ENCODE results near the gene AHSG. TPM values are rescaled to one million over a fixed set of nuclear protein-coding genes. Genes with fewer than 3 reads are reported as not detected.

Gene AHSG
- total and polyA plus RNA-seq, 4 donors = 0.03 to 0.92 (median 0.20) TPM; not detected in 1

DNA sequence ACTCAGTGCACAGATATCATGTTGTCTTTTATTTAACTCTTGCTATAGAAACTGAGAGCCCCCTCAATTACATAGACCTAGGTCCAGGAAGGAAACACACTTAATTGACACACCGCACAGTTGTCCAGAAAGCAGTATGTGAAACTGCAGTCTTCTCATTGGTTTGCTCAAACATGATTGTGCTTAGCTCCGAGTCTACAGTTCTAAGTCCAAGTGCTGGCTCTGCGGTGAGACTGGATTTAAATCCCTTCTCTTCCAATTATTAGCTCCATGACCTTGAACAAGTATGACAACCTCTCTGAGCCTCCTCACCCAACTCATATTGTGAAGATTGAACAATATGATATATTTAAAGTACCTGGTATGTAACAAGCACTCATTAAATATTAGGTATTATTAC, 19.0 kb upstream of the AHSG start:
- Histone ChIP-seq H3K27me3 (ENCODE audit: control insufficient read depth in 3 of 3, insufficient read depth in 3 of 3, low read length in 2 of 3) (no peaks in the 10 kb centered on the region), H3K4me1 (ENCODE audit: control insufficient read depth in 5 of 5, insufficient read depth in 5 of 5, low read length in 5 of 5) (peaks cover 0 to 2% (median 0%) of the 10 kb centered on the region in 5 donors), H3K27ac (ENCODE audit: low read depth in 1 of 2, low read length in 1 of 2) (no peak overlapping the region), H3K36me3 (ENCODE audit: control insufficient read depth in 4 of 4, insufficient read depth in 4 of 4, low read length in 4 of 4) (no peaks in the 10 kb centered on the region), H3K9me3 (ENCODE audit: control insufficient read depth in 4 of 4, insufficient read depth in 3 of 4, low read length in 3 of 4) (no peaks in the 10 kb centered on the region), H3K4me3 (no peak overlapping the region), H3K9ac (ENCODE audit: insufficient read depth in 1 of 2, low read length in 2 of 2) (no peak overlapping the region)
- no peak for DNase-seq
- 91 to 94% methylated on average over 3 of the region's 3 CpGs for WGBS, 2 donors
- TF ChIP-seq, protein P1, sequence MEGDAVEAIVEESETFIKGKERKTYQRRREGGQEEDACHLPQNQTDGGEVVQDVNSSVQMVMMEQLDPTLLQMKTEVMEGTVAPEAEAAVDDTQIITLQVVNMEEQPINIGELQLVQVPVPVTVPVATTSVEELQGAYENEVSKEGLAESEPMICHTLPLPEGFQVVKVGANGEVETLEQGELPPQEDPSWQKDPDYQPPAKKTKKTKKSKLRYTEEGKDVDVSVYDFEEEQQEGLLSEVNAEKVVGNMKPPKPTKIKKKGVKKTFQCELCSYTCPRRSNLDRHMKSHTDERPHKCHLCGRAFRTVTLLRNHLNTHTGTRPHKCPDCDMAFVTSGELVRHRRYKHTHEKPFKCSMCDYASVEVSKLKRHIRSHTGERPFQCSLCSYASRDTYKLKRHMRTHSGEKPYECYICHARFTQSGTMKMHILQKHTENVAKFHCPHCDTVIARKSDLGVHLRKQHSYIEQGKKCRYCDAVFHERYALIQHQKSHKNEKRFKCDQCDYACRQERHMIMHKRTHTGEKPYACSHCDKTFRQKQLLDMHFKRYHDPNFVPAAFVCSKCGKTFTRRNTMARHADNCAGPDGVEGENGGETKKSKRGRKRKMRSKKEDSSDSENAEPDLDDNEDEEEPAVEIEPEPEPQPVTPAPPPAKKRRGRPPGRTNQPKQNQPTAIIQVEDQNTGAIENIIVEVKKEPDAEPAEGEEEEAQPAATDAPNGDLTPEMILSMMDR (IDR thresholded peaks at IDR 0.05; ENCODE audit: control extremely low read depth, extremely low read depth) = no peak
- ATAC-seq (ENCODE audit: insufficient read depth, low FRiP score) = no peak

DNA sequence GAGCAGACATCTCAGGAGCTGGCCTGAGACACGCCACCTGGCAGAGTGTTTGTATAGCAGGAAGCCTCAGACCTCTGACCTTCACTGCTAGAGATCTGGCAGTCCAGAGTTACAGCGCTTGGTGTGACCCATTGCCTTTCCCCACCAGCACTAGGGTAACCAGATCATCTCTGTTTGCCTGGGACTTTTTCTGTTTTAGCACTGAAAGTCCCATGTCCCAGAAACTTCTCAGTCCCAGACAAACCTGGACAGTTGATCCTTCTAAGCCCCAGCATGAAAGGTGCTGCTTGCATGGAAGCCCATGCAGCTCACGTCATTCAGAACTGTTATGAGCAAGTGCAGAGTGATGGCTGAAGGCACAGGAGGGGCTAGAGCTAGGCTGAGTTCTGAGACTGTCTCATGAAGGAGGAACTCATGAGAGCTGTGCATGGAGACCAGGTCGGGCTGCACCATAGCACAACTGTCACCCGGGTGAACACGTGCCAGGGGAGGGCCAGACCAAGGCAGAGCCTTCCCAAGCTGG, 18.2 kb upstream of the AHSG start:
- H3K4me3 ChIP-seq = no peak overlapping the region
- TF ChIP-seq, protein P1 (IDR thresholded peaks at IDR 0.05; ENCODE audit: control extremely low read depth, extremely low read depth) = no peak
- DNase-seq = no peak
- no peaks in the 10 kb centered on the region for H3K27me3 ChIP-seq (ENCODE audit: control insufficient read depth in 3 of 3, insufficient read depth in 3 of 3, low read length in 2 of 3)
- WGBS, 2 donors = 79 to 83% methylated on average over 6 of the region's 6 CpGs
- no peak overlapping the region for H3K27ac ChIP-seq (ENCODE audit: low read depth in 1 of 2, low read length in 1 of 2)
- no peak overlapping the region for H3K9ac ChIP-seq (ENCODE audit: insufficient read depth in 1 of 2, low read length in 2 of 2)
- H3K9me3 ChIP-seq (ENCODE audit: control insufficient read depth in 4 of 4, insufficient read depth in 3 of 4, low read length in 3 of 4) = no peaks in the 10 kb centered on the region
- no peaks in the 10 kb centered on the region for H3K36me3 ChIP-seq (ENCODE audit: control insufficient read depth in 4 of 4, insufficient read depth in 4 of 4, low read length in 4 of 4)
- ATAC-seq (ENCODE audit: insufficient read depth, low FRiP score) = no peak
- peaks cover 0 to 2% (median 0%) of the 10 kb centered on the region in 5 donors for H3K4me1 ChIP-seq (ENCODE audit: control insufficient read depth in 5 of 5, insufficient read depth in 5 of 5, low read length in 5 of 5)

DNA sequence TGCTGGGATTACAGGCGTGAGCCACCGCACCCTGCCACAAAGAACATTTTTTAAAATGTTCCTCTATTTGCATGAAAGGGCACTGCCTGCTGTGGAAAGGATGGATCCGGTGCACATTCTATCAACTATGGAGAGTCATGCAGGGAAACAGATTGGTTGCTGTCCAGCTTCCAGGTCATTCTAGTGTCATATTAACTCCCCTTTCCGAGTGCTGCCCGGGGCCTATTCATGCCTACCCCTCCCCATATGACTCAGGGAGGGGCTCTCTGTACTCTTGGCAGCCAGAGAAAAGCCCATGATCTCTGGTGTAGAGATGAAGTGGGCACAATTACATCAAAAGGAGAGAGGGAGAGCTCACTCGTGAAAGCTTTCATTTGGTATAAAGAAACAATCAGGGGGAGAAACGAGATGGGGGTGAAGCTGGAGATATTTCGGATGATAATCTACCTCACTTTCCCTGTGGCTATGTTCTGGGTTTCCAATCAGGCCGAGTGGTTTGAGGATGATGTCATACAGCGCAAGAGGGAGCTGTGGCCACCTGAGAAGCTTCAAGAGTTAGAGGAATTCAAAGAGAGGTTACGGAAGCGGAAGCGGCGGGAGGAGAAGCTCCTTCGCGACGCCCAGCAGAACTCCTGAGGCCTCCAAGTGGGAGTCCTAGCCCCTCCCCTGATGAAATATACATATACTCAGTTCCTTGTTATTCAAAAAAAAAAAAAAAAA, 16.1 kb upstream of the AHSG start:
- H3K9me3 ChIP-seq (ENCODE audit: control insufficient read depth in 4 of 4, insufficient read depth in 3 of 4, low read length in 3 of 4) = no peaks in the 10 kb centered on the region
- H3K27ac ChIP-seq (ENCODE audit: low read depth in 1 of 2, low read length in 1 of 2) = no peak overlapping the region
- DNase-seq = peak; percentile 47 to 63 (median 61)
- peaks cover 0 to 2% (median 0%) of the 10 kb centered on the region in 5 donors for H3K4me1 ChIP-seq (ENCODE audit: control insufficient read depth in 5 of 5, insufficient read depth in 5 of 5, low read length in 5 of 5)
- ATAC-seq (ENCODE audit: insufficient read depth, low FRiP score) = peak; percentile 67
- WGBS, 2 donors = 53 to 74% methylated on average over 17 of the region's 17 CpGs
- H3K27me3 ChIP-seq (ENCODE audit: control insufficient read depth in 3 of 3, insufficient read depth in 3 of 3, low read length in 2 of 3) = no peaks in the 10 kb centered on the region
- TF ChIP-seq, protein P1 (IDR thresholded peaks at IDR 0.05; ENCODE audit: control extremely low read depth, extremely low read depth) = no peak
- no peaks in the 10 kb centered on the region for H3K36me3 ChIP-seq (ENCODE audit: control insufficient read depth in 4 of 4, insufficient read depth in 4 of 4, low read length in 4 of 4)
- no peak overlapping the region for H3K9ac ChIP-seq (ENCODE audit: insufficient read depth in 1 of 2, low read length in 2 of 2)
- H3K4me3 ChIP-seq = no peak overlapping the region
